GM18498 (cell line): ENCODE measurements around the gene TBC1D4.

Experiments used
- ATAC-seq: cut with Tn5 transposase; IDR thresholded peaks from one replicate; pipeline ENCODE4 v1.9.1; 2021; ENCODE audit warnings: mild to moderate bottlenecking, moderate library complexity; ENCODE audit not compliant: unreplicated experiment

TBC1D4 gene, protein sequence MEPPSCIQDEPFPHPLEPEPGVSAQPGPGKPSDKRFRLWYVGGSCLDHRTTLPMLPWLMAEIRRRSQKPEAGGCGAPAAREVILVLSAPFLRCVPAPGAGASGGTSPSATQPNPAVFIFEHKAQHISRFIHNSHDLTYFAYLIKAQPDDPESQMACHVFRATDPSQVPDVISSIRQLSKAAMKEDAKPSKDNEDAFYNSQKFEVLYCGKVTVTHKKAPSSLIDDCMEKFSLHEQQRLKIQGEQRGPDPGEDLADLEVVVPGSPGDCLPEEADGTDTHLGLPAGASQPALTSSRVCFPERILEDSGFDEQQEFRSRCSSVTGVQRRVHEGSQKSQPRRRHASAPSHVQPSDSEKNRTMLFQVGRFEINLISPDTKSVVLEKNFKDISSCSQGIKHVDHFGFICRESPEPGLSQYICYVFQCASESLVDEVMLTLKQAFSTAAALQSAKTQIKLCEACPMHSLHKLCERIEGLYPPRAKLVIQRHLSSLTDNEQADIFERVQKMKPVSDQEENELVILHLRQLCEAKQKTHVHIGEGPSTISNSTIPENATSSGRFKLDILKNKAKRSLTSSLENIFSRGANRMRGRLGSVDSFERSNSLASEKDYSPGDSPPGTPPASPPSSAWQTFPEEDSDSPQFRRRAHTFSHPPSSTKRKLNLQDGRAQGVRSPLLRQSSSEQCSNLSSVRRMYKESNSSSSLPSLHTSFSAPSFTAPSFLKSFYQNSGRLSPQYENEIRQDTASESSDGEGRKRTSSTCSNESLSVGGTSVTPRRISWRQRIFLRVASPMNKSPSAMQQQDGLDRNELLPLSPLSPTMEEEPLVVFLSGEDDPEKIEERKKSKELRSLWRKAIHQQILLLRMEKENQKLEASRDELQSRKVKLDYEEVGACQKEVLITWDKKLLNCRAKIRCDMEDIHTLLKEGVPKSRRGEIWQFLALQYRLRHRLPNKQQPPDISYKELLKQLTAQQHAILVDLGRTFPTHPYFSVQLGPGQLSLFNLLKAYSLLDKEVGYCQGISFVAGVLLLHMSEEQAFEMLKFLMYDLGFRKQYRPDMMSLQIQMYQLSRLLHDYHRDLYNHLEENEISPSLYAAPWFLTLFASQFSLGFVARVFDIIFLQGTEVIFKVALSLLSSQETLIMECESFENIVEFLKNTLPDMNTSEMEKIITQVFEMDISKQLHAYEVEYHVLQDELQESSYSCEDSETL (N-terminal part only)

DNA sequence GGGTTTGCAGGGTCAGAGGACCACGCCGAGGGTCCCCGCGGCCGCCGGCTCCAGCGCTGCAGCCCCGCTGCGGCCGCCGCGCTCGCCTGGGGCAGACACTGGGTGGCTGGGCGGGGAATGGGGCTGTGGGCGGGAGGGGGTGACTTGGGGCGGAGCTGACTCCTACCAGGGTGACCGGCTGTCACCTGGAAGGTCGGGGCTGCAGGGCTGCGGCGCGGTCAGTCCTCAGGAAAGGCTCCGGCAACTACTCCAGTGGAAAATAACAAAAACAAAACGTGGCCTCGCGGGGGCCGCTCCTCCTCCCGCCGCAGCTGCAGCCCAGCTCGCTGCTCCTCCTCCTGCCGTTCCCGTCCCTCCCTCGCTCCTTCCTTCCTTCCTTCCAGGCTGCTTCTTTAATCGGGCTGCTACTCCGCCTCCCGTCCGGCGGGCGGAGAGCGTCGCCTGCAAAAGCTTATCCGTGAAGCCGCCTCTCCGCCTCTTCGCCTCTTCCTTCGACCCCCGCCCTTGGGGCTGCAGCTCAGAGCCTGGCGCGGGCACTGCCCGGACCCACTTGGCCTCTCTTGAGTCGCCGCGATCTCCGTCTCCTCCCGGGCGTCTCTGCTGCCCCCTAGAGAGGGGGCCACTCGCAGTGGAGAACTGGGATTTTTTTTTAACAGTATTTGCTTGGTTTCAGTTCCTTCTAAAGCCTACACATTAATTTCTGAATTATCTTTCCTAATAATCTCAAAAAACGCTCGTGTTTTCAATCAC is at the start of gene TBC1D4:
TSS of gene TBC1D4 (minus strand) at position 100 of the 750 bp plus-strand sequence. CDS start 402 bp downstream, outside the sequence.
- ATAC-seq = peak; percentile 82

DNA sequence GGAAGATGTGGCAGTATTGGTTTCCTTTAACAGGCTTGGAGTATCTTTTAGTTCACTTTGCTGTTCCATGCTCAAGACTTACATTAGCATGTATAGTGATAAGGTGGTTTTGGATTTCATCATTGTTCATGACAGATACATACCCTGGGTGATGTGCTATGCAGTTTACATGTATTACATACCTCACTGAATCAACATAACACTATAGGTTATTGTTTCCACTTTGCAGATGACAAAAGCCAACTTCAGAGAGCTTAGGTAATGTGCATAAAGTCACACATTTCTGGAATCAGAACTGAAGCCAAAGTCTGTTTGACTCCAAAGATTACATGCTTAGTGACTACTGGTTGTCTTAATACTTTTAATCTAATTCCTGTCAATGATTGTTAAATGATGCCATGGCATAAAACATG is 48.6 kb upstream of the TBC1D4 start:
- ATAC-seq = no peak

DNA sequence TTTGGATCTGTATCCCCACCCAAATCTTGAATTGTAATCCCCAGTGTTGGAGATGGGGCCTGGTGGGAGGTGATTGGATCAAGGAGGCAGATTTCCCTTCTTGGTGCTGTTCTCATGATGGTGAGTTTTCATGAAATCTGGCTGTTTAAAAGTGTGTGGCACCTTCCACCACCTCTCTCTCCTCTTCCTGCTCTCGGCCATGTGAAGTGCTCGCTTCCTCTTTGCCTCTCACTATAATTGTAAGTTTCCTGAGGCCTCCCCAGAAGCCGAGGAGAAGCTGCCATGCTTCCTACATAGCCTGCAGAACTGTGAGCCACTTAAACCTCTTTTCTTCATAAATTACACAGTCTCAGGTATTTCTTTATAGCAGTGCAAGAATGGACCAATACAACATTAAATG is 40.0 kb upstream of the TBC1D4 start:
- no peak for ATAC-seq

DNA sequence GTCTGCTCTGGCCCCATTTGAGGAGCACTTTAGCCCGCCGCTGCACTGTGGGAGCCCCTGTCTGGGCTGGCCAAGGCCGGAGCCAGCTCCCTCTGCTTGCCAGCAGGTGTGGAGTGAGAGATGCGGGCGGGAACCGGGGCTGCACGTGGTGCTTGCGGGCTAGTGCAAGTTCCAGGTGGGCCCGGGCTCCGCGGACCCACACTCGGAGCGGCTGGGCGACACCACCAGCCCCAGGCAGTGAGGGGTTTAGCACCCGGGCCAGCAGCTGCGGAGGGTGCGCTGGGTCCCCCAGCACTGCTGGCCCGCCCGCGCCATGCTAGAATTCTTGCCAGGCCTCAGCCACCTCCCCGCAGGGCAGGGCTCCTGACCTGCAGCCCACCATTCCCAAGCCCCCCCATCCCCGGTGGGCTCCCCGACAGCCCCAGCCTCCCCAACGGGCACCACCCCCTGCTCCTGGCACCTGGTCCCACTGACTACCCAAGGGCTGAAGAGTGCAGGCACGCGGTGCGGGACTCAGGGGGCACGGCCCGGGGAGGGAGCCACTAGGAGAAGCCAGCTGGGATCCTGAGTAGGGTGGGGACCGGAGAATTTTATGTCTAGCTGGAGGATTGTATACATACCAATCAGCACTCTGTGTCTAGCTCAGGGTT is 36.6 kb upstream of the TBC1D4 start:
- no peak for ATAC-seq

DNA sequence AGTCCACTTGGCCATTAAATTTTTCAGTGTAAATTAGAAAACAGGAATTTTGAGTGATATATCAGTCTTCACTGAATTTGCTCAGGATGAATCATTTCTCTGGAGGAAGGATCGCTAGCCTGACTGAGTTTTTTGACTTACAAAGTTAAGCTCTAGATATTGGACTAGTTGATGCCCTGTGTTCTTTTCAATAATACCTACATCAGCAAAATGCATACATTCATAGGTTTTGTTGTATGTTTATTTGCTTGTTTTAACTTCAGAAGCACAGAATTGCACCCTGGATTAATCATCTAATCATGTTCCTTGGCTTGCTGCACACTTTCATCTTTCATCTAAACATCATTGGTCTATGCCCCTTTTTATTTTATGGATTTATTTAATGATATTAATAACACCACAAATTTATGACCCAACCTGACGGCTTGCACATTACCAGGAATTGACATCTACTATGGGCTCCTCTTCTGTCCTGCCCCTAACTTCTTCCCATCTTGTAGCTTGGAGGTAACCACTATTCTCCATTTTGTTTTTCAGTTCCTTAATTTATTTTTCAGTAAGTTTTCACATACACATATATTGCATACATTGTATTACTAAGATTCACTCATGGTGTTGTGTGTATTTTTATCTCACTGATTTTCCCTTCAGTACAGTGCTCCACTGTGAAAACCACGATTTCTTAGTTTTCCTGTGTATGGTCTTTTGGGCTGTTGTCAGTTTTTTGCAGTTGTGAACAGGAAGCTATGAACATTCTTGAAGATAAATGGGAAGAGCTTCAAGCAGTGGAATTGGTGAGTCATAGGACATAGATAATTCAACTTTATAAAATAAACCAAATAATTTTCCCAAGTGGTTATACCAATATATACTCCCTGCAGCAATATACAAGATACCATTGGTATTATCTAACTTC is 32.4 kb upstream of the TBC1D4 start:
- ATAC-seq = no peak

DNA sequence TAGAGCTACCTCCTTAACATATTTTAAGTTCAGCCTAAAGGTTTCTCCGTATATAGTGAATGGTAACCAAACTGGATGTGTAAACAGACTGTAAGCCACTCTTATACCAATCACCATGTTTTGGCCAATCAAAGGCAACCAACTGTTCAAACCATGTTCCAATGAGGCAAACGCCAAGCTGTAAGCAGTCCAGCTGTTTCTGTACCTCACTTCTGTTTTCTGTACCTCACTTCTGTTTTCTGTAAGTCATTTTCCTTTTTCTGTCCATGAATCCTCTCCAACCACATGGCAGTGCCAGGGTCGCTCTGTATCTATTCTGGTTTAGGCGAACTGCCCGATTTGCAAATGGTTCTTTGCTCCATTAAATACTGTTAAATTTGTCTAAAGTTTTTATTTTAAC is 31.3 kb upstream of the TBC1D4 start:
- ATAC-seq = no peak

DNA sequence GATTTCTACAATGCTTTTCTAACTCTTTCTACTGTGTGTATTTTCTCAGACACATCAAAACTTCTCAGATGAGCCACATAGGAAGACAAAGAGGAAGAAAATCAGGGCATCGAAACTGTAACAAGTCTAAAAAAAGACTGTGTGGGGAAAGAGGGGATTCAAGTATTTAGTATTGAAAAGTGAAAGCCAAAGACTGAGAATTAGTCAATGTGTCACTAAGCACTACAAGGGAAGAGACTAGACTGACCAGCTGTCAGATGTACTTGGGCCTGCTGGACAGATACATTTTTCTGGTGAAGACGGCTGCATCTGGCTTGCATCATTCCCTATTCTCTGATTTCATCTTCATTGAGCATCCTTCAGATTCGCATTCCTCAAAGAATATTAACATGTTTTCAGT is 30.3 kb upstream of the TBC1D4 start:
- peak; percentile 85 for ATAC-seq

DNA sequence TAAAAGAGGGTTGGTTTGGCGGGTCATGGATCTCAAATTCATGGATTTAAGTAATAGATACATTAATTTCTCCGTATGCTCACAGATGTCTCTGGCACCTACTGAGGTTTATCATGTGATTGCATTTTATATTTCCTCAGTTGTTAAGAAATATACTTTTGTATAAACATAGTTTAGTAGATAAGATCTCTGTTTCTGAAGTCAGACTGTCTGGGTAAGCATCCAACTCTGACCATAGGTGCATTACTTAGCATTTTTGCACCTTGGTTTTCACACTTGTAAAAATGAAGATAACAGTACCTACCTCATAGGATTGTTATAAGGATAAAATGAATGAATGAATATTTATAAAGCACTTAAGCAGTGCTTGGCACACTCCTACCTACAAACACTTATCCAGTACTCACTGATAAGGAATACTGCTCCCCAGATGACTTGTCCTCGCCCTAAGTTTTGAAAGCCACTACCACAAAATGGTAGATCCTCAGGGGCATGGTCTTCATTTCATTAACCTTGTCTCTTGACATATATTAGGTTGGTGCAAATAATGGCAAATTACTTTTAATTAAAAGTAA is 29.2 kb upstream of the TBC1D4 start:
- no peak for ATAC-seq

DNA sequence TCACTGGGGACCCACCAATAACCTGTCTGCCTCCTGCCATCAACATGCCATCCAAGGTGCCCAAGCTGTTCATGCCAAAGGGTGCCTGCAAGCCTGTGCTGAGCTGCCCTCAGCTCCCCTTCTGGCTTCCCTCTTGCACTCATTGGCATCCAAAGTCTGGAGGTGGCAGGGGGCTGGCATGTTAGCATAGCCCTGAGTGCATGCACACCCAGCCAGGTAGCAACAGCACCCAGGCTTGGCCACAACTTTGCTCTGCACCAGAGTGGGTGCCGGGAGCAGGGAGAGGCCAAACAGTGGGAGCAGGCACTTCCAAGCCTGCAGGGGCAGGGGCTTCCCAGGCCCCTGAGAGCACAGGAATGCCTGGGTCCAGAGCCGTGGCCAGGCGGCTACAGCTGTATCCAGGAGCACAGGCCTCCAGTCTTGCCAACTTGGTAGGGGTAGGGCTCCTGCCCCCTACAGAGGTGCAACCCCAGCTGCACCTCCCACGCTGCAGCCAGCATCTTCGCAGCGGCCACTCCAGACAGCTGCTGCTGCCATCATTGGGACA is 26.1 kb upstream of the TBC1D4 start:
- ATAC-seq = no peak

DNA sequence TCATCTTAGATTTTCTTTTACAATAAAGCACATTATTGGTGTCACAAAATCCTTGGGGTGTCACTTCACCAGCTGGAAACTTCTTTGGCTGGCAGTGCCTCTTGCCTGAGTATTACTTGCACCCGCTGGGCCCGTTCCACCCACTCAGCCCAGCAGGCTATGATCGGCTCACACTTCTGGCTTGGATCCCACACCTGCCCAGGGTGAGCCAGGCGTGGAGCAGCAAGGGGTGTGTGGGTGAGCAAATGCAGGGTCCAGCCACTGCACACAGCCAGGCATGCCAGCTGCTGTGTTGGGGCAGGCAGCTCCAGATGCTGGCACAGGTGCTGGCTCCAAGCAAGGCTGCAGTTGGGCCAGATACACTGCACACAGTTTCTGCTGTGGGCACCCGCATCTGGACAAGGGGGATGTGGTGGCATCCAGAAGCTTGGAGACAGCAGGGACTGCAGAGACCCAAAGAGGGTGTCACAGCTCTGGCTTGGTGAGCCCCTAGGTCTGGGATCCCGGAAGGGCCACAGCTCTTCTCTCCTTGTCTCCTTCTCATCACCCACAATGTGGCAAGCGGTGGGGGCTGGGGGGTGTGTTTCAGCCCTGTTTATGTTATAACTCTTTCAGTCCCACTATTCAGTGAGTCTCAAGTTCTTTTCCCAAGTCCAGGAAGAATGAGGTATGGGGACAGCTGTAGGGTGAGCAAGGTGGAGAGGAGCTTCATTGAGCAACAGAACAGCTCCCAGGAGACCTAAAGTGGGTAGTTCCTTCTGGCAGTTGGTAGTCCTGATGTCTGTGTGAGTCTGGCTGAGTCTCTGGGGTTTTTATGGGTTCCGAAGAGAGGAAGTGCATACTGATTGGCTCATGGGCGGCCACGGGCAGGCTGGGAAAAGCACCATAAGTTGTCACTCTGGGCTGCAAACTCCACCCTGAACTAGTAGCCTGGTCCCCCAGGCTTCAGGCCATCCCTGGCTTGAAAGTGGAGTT is 25.3 kb upstream of the TBC1D4 start:
- ATAC-seq = no peak

DNA sequence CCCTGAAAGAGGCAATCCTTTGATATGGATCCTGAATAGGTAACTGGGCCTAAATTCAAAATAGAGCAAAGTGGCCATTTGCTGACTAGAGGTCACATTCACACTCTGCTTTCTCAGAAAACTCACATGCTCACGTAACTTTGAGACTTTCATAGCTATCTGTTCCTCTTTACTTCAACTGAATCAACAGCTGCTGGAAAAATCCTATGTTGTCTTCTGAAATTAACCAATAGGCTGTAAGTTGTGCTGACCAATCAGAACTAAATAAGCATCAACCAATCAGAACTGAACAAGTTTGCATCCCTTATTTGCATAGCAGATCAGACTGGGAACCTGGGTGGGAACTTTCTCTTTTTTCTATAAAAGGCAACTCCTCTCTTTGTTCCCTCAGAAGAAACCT is 24.0 kb upstream of the TBC1D4 start:
- no peak for ATAC-seq

DNA sequence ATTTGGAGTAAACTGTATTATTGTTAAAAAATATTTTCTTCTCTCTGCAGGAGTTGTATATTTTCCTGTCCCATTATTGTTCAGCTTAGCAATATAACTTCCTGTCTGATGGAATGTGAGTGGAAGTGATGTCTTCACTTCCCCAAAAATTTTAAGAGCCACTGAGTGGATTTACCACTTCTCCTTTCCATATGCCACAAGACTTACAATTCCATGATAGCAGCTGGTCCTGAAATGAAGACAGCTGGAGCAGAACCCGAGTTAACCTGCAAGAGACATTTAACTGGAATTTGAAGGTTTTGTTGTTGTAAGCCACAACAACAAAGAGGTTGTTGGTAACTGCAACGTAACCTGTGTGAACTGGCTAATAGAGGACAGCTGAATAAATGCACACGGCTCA is 23.4 kb upstream of the TBC1D4 start:
- no peak for ATAC-seq

DNA sequence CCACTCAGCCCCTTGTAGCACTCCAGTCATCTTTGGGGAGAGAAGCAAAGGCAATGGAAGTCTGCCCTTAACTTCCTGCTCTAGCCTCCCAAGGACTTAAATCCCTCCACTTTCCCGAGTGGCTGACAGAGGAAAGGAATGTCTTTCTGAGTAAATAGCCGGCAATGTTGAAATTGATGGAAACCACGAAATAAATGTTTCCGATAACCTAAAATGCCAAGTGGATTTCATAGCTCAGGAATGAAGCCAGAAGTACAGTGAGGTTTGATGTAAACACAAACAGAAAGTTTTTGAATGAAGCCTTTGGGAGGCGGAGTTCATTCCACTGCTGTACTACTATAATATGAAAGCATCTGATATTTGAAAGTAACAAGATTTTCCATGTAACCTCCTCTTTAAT is 14.0 kb upstream of the TBC1D4 start:
- ATAC-seq = no peak

DNA sequence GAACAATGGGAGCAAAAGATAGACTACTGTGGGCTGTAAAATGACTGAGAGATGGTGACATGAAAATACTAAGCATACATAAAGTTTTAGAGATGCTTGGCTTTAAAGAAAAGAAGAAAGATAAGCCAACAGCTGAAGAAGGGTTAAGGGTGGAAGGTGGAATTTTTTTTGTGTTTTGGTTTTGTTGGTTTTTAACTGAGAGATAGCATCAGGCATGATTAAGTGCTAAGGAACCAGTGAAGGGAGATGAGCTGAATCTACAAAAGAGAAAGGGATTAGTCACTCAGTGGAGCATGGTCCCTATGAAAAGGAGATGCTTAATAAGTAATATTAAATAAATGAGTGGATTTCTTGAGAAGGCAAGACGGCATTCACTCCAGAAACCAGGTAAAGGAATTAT is 12.5 kb upstream of the TBC1D4 start:
- no peak for ATAC-seq

DNA sequence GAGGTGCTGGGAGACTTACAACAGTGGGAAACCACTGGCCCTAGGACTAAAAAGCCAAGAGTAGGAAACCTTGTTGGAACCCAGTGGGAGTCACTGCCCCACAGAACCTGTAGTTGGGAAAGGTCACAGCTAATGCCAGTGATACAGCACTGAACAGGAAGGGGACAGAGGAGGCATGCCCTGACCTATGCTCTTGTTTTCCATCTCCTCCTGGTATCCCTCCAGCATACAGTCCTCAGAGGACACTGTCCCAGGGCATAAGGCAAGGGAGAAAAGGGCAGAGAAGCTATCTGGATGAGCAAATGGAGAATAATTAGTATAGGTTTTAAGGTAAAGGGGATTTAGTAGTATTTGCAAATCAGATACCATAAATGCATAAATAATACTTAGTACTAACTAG is 11.2 kb upstream of the TBC1D4 start:
- ATAC-seq = no peak

DNA sequence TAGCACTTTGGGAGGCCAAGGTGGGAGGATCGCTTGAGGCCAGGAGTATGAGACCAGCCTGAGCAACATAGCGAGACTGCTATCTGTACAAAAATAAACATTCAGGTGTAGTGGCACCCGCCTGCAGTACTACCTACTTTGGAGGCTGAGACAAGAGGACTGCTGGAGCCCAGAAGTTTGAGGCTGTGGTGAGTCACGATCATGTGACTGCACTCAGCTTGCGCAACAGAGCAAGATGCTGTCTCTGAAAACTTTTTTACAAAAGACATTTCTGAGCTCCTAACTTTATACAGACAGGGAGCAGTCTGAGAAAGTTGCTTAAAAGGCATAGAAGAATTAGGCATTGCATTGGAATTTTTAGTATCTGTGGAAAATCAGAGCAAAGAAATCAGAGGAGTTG is 10.4 kb upstream of the TBC1D4 start:
- no peak for ATAC-seq

DNA sequence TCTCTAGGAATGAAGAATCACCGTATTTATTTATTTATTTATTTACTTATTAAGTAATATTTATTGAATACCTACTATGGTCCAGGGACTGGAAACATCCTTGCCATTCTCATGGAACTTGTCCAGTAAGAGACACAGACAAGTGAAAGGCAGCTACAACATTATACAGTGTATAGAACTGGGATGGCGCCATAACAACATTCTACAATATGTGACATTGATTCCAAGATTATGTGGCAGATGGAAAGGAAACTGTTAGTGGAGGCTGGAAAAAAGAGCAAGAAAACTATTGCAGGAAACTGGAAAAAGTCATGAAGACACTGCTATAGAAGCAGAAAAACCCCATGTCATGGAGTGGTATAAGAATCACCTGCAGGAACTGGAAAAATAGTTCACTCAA is 9.4 kb upstream of the TBC1D4 start:
- ATAC-seq = no peak
